NCI-H1436 (cell line): Measurements from ENCODE around the gene DOC2A.

Experiments
- DNase-seq: peaks from one replicate; lab custom pipeline; 2025; lab: John Stamatoyannopoulos, UW

Gene DOC2A

GRCh38 chr16:29989111-29989858, 21.5 kb downstream of the DOC2A start:
- no peak for DNase-seq

GRCh38 chr16:29988346-29989075, 22.3 kb downstream of the DOC2A start:
- no peak for DNase-seq

- DNase-seq: no peak
Observed at GRCh38 chr16:29987371-29988085, 23.3 kb downstream of the DOC2A start.

- no peak for DNase-seq
Observed at GRCh38 chr16:29986931-29987330, 23.9 kb downstream of the DOC2A start.

- DNase-seq: no peak
Observed at GRCh38 chr16:29986231-29986630, 24.6 kb downstream of the DOC2A start.

GRCh38 chr16:29985271-29985811, 25.5 kb downstream of the DOC2A start:
- DNase-seq: no peak

GRCh38 chr16:29984764-29985147, 26.1 kb downstream of the DOC2A start:
- no peak for DNase-seq

- DNase-seq: no peak
Observed at GRCh38 chr16:29984137-29984763, 26.6 kb downstream of the DOC2A start.

- no peak for DNase-seq
Observed at GRCh38 chr16:29983420-29984136, 27.2 kb downstream of the DOC2A start.

- no peak for DNase-seq
Observed at GRCh38 chr16:29982560-29983419, 28.0 kb downstream of the DOC2A start.

- DNase-seq: no peak
Observed at GRCh38 chr16:29978564-29979270, 32.1 kb downstream of the DOC2A start.

- DNase-seq: no peak
Observed at GRCh38 chr16:29978081-29978480, 32.7 kb downstream of the DOC2A start.

GRCh38 chr16:29977063-29977825, 33.6 kb downstream of the DOC2A start:
- no peak for DNase-seq

GRCh38 chr16:29975811-29976511, 34.9 kb downstream of the DOC2A start:
- DNase-seq: no peak

GRCh38 chr16:29975134-29975538, 35.7 kb downstream of the DOC2A start:
- no peak for DNase-seq

GRCh38 chr16:29974291-29975133, 36.3 kb downstream of the DOC2A start:
- no peak for DNase-seq
